Fibroblast of villous mesenchyme (primary cell): ENCODE data around the gene SURF4. TPM values are rescaled to one million over a fixed set of nuclear protein-coding genes. Genes with fewer than 3 reads are reported as not detected.
"Not testable (repeated sequence)": the region's sequence is repeated elsewhere in the genome, so short reads cannot be mapped to it uniquely, and the experiment has no call there.

Experiments used
- DNase-seq: peaks from one replicate; pipeline ENCODE4 v3.0.0-alpha.2; 2010; ENCODE audit warnings: low read depth
- H3K4me3 ChIP-seq: 2 replicates; pipeline ENCODE4 v1.5.1; 2011; ENCODE audit warnings: low read depth, mild to moderate bottlenecking, low read length
- total RNA-seq: library from RNA; depleted of rRNA; stranded (reverse); fragments of >200 nt; gene quantifications from 2 replicates; pipeline ENCODE4 v1.2.3, GENCODE V29; 2012
- TF ChIP-seq, protein P1 (sequence below): IDR thresholded peaks from 2 replicates; pipeline ENCODE4 v1.5.1; 2012; ENCODE audit warnings: low read depth, mild to moderate bottlenecking, low read length; ENCODE audit not compliant: insufficient read depth

SURF4 gene
- total RNA-seq, 1 donor = 513 TPM

DNA sequence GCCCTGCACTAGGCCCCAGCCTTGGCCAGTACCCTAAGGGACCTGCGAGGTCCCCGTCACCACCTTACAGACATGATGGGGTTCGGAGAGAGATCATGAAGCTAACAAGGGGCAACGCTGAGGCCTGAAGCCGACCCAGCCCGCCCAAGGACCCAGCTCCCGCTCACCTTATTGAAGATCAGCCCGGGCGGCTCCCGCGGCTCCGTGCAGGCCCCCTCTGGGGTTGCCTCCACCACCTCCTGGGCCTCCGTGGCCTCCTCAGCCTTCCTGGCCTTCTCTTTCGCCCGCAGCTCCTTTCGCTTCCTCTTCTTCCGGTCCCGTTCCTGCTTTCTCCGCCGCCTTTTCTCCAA lies 43.5 kb downstream of the SURF4 start:
- H3K4me3 ChIP-seq = no peak overlapping the region
- no peak for DNase-seq
- TF ChIP-seq, protein P1, sequence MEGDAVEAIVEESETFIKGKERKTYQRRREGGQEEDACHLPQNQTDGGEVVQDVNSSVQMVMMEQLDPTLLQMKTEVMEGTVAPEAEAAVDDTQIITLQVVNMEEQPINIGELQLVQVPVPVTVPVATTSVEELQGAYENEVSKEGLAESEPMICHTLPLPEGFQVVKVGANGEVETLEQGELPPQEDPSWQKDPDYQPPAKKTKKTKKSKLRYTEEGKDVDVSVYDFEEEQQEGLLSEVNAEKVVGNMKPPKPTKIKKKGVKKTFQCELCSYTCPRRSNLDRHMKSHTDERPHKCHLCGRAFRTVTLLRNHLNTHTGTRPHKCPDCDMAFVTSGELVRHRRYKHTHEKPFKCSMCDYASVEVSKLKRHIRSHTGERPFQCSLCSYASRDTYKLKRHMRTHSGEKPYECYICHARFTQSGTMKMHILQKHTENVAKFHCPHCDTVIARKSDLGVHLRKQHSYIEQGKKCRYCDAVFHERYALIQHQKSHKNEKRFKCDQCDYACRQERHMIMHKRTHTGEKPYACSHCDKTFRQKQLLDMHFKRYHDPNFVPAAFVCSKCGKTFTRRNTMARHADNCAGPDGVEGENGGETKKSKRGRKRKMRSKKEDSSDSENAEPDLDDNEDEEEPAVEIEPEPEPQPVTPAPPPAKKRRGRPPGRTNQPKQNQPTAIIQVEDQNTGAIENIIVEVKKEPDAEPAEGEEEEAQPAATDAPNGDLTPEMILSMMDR = no peak

DNA sequence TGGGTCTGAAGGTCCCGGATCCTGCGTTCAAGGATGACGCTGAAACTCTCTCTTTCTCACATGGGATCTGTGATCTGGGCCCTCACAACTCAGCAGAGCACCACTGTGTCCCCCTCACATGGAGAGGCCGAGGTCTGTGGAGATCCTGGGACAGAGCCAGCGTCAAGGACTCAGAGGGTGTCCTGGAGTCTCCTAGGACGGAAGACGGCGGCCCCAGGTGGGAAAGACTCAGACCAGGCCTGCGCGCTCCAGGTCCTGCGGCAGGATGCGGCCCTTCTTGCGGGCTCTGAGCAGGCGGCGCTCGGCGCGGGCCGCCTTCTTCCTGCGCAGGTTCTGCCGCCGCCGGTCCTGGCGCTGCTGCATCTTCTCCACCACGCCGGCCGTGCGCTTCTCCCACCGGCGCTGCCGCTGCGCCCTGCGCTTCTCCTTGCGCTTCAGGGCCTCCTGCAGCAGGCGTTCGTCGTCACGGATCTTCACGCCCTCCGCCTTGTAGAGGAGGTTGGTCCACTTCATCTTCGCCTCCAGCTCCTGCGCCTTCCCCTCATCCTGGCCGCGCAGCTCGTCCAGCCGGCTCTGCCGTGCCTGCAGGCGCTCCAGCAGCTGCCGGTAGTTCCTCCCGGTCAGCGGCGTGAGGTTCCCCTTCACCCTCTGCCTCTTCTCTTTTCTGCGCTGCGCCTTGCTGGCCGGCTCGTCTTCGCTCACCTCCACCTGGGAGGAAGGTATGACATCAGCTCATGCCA lies 44.0 kb downstream of the SURF4 start:
- DNase-seq = no peak
- no peak overlapping the region for H3K4me3 ChIP-seq
- TF ChIP-seq, protein P1 = no peak

DNA sequence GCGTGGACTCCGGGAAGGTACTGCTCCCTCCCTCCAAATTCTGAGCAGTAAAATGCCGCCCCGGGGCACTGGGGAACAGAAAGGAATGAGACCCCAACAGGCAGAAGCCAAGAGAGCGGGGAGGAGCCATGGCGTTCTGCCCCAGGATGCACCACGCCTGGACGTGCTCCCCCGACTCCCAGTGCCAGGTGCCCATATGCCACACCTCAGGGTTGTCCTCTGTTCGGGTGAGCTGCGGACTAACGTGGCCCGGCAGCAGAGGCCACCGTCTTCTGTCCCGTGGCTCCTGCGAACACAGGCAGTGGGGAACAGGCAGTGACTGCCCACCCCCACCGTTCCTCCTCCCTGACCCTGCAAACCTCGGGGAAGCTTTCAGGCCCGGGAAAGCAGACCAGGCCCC lies 44.6 kb downstream of the SURF4 start:
- no peak overlapping the region for H3K4me3 ChIP-seq
- no peak for DNase-seq
- TF ChIP-seq, protein P1 = no peak

DNA sequence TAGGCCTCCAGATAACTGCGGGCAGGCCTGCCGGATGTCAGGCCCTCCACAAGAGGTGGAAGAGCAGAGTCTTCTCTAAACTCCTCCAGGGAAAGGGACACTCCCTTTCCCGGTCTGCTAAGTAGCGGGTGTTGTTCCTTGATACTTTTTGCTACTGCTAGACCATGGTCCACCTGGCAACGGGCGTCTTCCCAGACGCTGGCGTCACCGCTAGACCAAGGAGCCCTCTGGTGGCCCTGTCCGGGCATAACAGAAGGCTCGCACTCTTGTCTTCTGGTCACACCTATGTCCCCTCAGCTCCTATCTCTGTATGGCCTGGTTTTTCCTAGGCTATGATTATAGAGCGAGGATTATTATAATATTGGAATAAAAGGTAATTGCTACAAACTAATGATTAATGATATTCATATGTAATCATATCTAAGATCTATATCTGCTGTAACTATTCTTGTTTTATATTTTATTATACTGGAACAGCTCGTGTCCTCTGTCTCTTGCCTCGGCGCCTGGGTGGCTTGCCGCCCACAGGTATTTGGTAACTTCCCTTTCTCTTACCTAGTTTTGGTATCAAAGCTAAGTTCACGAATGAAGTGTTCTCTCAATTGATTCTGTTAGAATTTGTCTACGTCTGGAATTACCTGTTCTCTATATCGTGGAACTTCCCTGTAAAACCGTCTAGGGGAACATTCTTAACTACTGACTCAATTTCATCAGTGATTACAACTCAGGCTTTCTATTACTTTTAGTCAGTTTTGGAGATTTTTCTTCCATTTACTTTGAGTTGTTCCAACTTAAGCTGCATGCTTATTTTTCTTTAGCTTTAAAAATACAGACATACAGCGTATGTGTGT lies 46.3 kb downstream of the SURF4 start:
- TF ChIP-seq, protein P1 = peak; percentile 55
- not testable (repeated sequence) for H3K4me3 ChIP-seq, DNase-seq

DNA sequence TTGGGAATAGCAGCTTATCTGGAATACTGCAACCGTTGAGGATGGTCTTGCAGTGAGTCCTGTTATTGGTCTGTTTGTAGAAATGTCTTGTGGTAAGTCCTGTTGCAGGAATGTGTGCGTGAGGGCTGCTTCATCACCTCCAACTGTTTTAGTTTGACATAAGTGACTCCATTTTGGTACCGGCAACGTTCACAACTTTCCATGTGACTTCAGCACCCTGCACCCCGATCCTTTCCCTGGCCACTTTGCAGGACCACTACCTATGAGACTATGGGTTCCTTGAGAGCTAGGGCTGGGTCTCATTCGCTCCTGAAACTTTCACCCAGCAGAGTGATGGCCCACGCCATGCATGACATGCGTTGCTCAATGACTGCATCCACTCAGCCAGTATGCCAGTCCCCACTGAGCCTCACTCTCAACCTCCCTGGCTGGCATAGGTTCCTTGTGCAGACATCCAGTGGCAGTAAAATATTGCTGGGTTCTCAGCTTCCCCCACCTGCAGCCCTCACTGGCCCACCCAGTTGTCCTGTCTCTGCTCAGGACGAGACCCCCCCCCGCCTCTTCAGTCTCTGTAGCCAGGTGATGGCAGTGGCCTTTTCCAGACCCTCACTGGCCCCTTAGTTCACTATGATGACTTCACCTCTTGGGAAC lies 47.9 kb downstream of the SURF4 start:
- TF ChIP-seq, protein P1 = no peak
- DNase-seq = no peak
- H3K4me3 ChIP-seq = no peak overlapping the region

DNA sequence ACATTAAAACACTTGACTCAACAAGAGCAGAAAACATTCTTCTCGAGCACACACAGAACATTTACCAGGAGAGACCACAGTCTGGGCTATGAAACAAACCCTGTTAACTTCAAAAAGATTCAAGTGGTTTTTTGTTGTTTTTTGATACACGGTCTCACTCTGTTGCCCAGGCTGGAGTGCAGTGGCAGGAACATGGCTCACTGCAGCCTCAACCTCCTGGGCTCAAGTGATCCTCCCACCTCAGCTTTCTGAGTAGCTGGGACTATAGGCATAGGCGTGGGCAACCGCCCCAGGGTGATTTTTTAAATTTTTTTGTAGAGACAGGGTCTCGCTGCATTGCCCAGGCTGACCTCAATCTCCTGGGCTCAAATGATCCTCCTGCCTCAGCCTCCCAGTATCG lies 48.8 kb downstream of the SURF4 start:
- H3K4me3 ChIP-seq, DNase-seq: not testable (repeated sequence)
